Spleen (tissue), 11 donors: ENCODE results near the gene PACS2. TPM values are rescaled to one million over a fixed set of nuclear protein-coding genes. Genes with fewer than 3 reads are reported as not detected.

ENCODE experiments used
- DNase-seq: peaks from one replicate; pipeline ENCODE4 v3.0.0-alpha.2; 2020
- H3K27ac ChIP-seq, 8 donors: fragments of 200-600 bp; sonication (generic) in 7 of 8; 1 replicate in 4 of 8; 2 replicates in 4 of 8; pipeline versions ENCODE4 v1.5.0 to v1.8.0; 2016 to 2021; ENCODE audit warnings: inconsistent platforms in 4 of 8, mild to moderate bottlenecking in 4 of 8, moderate library complexity in 1 of 8
- H3K27me3 ChIP-seq, 7 donors: fragments of 200-600 bp; sonication (generic) in 6 of 7; replicated peaks in 1 of 7; 1 replicate in 4 of 7; 2 replicates in 3 of 7; pipeline versions ENCODE4 v1.5.0 to v1.8.0; 2016 to 2021; ENCODE audit warnings: inconsistent platforms in 3 of 7, mild to moderate bottlenecking in 1 of 7
- H3K36me3 ChIP-seq, 6 donors: fragments of 200-600 bp; sonication (generic) in 5 of 6; 1 replicate in 4 of 6; 2 replicates in 2 of 6; pipeline versions ENCODE4 v1.5.0 to v1.8.0; 2016 to 2021; ENCODE audit warnings: inconsistent platforms in 2 of 6
- H3K4me1 ChIP-seq, 6 donors: fragments of 200-600 bp; sonication (generic) in 5 of 6; 1 replicate in 3 of 6; 2 replicates in 3 of 6; pipeline versions ENCODE4 v1.5.0 to v1.8.0; 2016 to 2021; ENCODE audit warnings: inconsistent platforms in 3 of 6
- H3K4me3 ChIP-seq, 8 donors: fragments of 200-600 bp; sonication (generic) in 7 of 8; 1 replicate in 4 of 8; 2 replicates in 4 of 8; pipeline versions ENCODE4 v1.5.0 to v1.8.0; 2016 to 2021; ENCODE audit warnings: inconsistent platforms in 4 of 8, mild to moderate bottlenecking in 4 of 8, moderate library complexity in 2 of 8
- H3K9me3 ChIP-seq, 8 donors: fragments of 200-600 bp; sonication (generic) in 7 of 8; 1 replicate in 4 of 8; 2 replicates in 4 of 8; pipeline versions ENCODE4 v1.5.0 to v1.8.0; 2016 to 2021; ENCODE audit warnings: inconsistent platforms in 4 of 8
- CTCF ChIP-seq, 11 experiments: fragments of 200-600 bp in 7 of 11; fragments of 450-650 bp in 4 of 11; sonication (generic) in 4 of 11; IDR thresholded peaks in 8 of 11; conservative IDR thresholded peaks in 3 of 11; 1 replicate in 7 of 11; 2 replicates in 4 of 11; pipeline versions ENCODE4 v1.4.0 to v1.8.0; 2016 to 2021; ENCODE audit warnings: antibody characterized with exemption in 11 of 11, inconsistent platforms in 4 of 11, mild to moderate bottlenecking in 1 of 11
- POLR2A ChIP-seq, 3 donors: fragments of 450-650 bp; IDR thresholded peaks; one replicate each; pipeline ENCODE4 v1.5.1; 2017; ENCODE audit warnings: antibody characterized with exemption in 3 of 3, mild to moderate bottlenecking in 1 of 3
- POLR2AphosphoS5 ChIP-seq, 3 donors: sonication (generic); formaldehyde crosslinking; IDR thresholded peaks; one replicate each; pipeline ENCODE4 v1.5.1; 2017; ENCODE audit warnings: antibody characterized with exemption in 3 of 3
- WGBS, 5 donors: extraction: QIAGEN DNeasy Blood & Tissue Kit in 3 of 5; methylation state at CpG; one replicate each; pipeline versions ENCODE4 v1.1.5 to v1.1.7; 2013 to 2018; 5-methylcytosine and 5-hydroxymethylcytosine counted together
- intact Hi-C: fragments of 100-400 bp; cut with DNase I; formaldehyde crosslinking; loops from one replicate; pipeline ENCODE4 v1.15.0; 2023; ENCODE audit warnings: low total_unique reads
- polyA plus RNA-seq, 3 donors: library from polyadenylated mRNA; stranded (reverse); fragments of 200-250 nt; gene quantifications; one replicate each; pipeline ENCODE4 v1.2.1, GENCODE V29; 2013
- total RNA-seq, 7 donors: library from RNA; depleted of rRNA in 3 of 7; stranded (reverse); fragments of >200 nt in 3 of 7; fragmentation: NEBNext Ultra II Directional in 4 of 7; extraction: Animal tissue kit (Norgen Biotek cat#: 25700) in 4 of 7; gene quantifications; one replicate each; pipeline versions ENCODE4 v1.1.0 to v1.2.1, GENCODE V29; 2016 to 2021
- donor health status: healthy with polysubstance abuse.
- donor health status: DM: no; HTN: no; CAD: no; lungs with moderate emphysema.
- donor health status: DM: no; HTN: no; CAD: no.
- donor health status: Bipolar disorder and iron deficiency.
- donor health status: healthy.
- donor health status: DM: no; HTN: no; CAD: no.
- donor health status: DM: yes; HTN: yes; CAD: no.

Gene PACS2
- total and polyA plus RNA-seq, 10 donors = 32.2 to 148 (median 98.7) TPM

GRCh38 chr14:105413544-105413886 is 99.0 kb downstream of the PACS2 start:
- Histone ChIP-seq H3K9me3 (no peaks in the 10 kb centered on the region), H3K4me3 (no peak overlapping the region), H3K4me1 (peaks cover 3 to 50% (median 31%) of the 10 kb centered on the region in 6 donors), H3K27me3 (peaks cover 0 to 50% (median 20%) of the 10 kb centered on the region in 7 donors), H3K27ac (no peak overlapping the region), H3K36me3 (no peaks in the 10 kb centered on the region)
- WGBS, 5 donors = 89 to 100% (median 99%) methylated on average over 2 of the region's 2 CpGs
- no peak for DNase-seq
- no peak for TF ChIP-seq CTCF (IDR thresholded peaks at IDR 0.05 in 8 of 11, conservative IDR thresholded peaks at IDR 0.05 in 3 of 11)
- no peak for TF ChIP-seq POLR2AphosphoS5 (IDR thresholded peaks at IDR 0.05)
- no peak for TF ChIP-seq POLR2A (IDR thresholded peaks at IDR 0.05)
- intact Hi-C loops = no loop called here

DNA sequence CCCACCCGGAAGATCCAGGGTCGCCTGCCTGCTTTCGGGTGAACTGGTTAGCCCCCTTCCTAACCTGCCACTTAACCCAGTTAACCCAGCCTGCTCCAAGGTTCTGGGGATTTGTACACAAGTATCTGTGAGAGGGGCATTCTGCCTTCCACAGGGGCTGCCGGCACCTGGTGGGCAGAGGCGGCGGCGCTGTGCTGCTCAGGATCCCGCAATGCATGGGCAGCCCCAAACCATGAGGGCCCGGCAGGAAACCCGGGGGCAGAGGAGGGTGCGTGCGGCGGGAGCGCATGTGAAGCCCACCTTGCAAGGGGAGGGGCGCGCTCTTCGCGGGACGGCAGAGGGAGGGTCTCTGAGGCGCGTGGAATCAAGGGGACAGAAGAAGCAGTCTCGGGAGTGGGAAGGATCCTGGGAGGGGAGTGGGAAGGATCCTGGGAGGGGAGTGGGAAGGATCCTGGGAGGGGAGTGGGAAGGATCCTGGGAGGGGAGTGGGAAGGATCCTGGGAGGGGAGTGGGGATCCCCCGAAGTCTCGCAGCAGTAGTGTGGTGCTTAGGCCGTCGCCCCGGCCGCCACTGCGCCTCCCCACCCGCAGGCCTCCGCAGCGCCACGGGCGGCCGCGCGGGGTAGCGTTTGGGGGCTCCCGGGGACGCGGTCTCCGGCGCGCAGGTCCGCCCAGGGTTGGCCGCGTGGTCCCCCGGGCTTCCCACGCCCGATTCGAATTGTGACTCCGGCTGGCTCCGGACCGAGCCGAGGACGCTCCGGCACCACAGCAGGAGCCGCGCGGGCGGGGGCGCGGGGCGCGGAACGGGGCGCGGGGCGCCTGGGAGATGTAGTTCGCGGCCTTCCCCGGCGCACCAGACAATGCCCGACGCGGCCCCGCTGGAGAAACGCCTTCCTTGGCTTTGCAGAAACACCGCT is 100.2 kb downstream of the PACS2 start:
- H3K9me3 ChIP-seq = no peaks in the 10 kb centered on the region
- 5 to 11% (median 7%) methylated on average over 53 to 79 of the region's 79 CpGs for WGBS, 5 donors
- peaks cover 0 to 53% (median 20%) of the 10 kb centered on the region in 7 donors for H3K27me3 ChIP-seq
- TF ChIP-seq CTCF (IDR thresholded peaks at IDR 0.05 in 8 of 11, conservative IDR thresholded peaks at IDR 0.05 in 3 of 11) (peak in 10 of 11 experiments; percentile 19 to 91 (median 77)), POLR2A (IDR thresholded peaks at IDR 0.05) (no peak), POLR2AphosphoS5 (IDR thresholded peaks at IDR 0.05) (peak; percentile 28 to 60 (median 55))
- peak overlapping the region in 5 of 8 donors; percentile 21 to 71 (median 43) for H3K27ac ChIP-seq
- intact Hi-C loops = no loop called here
- peak overlapping the region; percentile 44 to 81 (median 52) for H3K4me3 ChIP-seq
- H3K4me1 ChIP-seq = peaks cover 11 to 51% (median 38%) of the 10 kb centered on the region in 6 donors
- no peaks in the 10 kb centered on the region for H3K36me3 ChIP-seq
- peak; percentile 89 for DNase-seq

- Histone ChIP-seq H3K4me3 (peak overlapping the region in 6 of 8 donors; percentile 44 to 81 (median 53)), H3K27ac (peak overlapping the region in 2 of 8 donors; percentile 43 to 68), H3K27me3 (peaks cover 0 to 45% (median 20%) of the 10 kb centered on the region in 7 donors), H3K9me3 (no peaks in the 10 kb centered on the region), H3K4me1 (peaks cover 14 to 53% (median 41%) of the 10 kb centered on the region in 6 donors), H3K36me3 (no peaks in the 10 kb centered on the region)
- DNase-seq = no peak
- 90 to 95% (median 91%) methylated on average over 25 of the region's 25 CpGs for WGBS, 5 donors
- no peak for TF ChIP-seq POLR2AphosphoS5 (IDR thresholded peaks at IDR 0.05)
- TF ChIP-seq POLR2A (IDR thresholded peaks at IDR 0.05) = no peak
- TF ChIP-seq CTCF (IDR thresholded peaks at IDR 0.05 in 8 of 11, conservative IDR thresholded peaks at IDR 0.05 in 3 of 11) = no peak
- intact Hi-C loops = no loop called here
These were observed 101.2 kb downstream of the PACS2 start for GRCh38 chr14:105415481-105416428.
